PC-3 (cell line): ENCODE results near the gene SMPD2. TPM values are rescaled to one million over a fixed set of nuclear protein-coding genes. Genes with fewer than 3 reads are reported as not detected.
A peak's percentile ranks its signal among the peaks of the same experiment; 100 is the strongest.

Experiments used
- ATAC-seq: fragments of 200-7000 bp; cut with Tn5 transposase; 2 replicates; pipeline ENCODE4 v1.9.1; 2020; ENCODE audit warnings: mild to moderate bottlenecking, moderate library complexity
- BruUV-seq: library from RNA; stranded (reverse); fragments of 400-500 nt; replicated peaks from 2 replicates; lab custom pipeline; 2021; lab: Mats Ljungman, UMichigan
- CTCF ChIA-PET: fragments of 300-600 bp; sonication (Branson Sonifier 250); formaldehyde crosslinking; loops from one replicate; lab custom pipeline; 2022; ENCODE audit warnings: antibody characterized with exemption; lab: Charles Lee
- POLR2A ChIA-PET: fragments of 300-600 bp; sonication (Branson Sonifier 250); formaldehyde crosslinking; loops from one replicate; lab custom pipeline; 2022; ENCODE audit warnings: antibody characterized with exemption; ENCODE audit not compliant: unreplicated experiment; lab: Charles Lee
- DNase-seq: peaks from one replicate; pipeline ENCODE4 v3.0.0-alpha.2; 2015
- H2AFZ ChIP-seq: fragments of 300-600 bp; sonication (generic); 2 replicates; pipeline ENCODE4 v1.6.0; 2016; ENCODE audit warnings: antibody characterized with exemption, low read length
- H3F3A ChIP-seq: fragments of 300-600 bp; sonication (generic); one replicate; pipeline ENCODE4 v1.6.0; 2017; ENCODE audit warnings: antibody characterized with exemption, low read length, control low read depth, mild to moderate bottlenecking; ENCODE audit not compliant: unreplicated experiment
- H3K27ac ChIP-seq: fragments of 300-600 bp; sonication (generic); 2 replicates; pipeline ENCODE4 v1.5.1; 2016; ENCODE audit warnings: mild to moderate bottlenecking, low read length
- H3K27me3 ChIP-seq: fragments of 300-600 bp; sonication (generic); 2 replicates; pipeline ENCODE4 v1.6.1; 2016; ENCODE audit warnings: low read length, mixed read lengths
- H3K36me3 ChIP-seq: fragments of 300-600 bp; sonication (generic); 2 replicates; pipeline ENCODE4 v1.6.1; 2016; ENCODE audit warnings: low read depth, mixed run types, low read length, mixed read lengths
- H3K4me1 ChIP-seq: fragments of 300-600 bp; sonication (generic); 2 replicates; pipeline ENCODE4 v1.5.1; 2016; ENCODE audit warnings: low read length; ENCODE audit not compliant: insufficient read depth
- H3K4me2 ChIP-seq: fragments of 300-600 bp; sonication (generic); 2 replicates; pipeline ENCODE4 v1.6.0; 2016; ENCODE audit warnings: low read length
- H3K4me3 ChIP-seq: fragments of 300-600 bp; sonication (generic); 2 replicates; pipeline ENCODE4 v1.5.1; 2016; ENCODE audit warnings: mild to moderate bottlenecking, low read length, mixed read lengths
- H3K79me2 ChIP-seq: fragments of 300-600 bp; sonication (generic); 2 replicates; pipeline ENCODE4 v1.6.1; 2017; ENCODE audit warnings: low read length, mixed read lengths
- H3K9ac ChIP-seq: fragments of 300-600 bp; sonication (generic); 2 replicates; pipeline ENCODE4 v1.6.0; 2016; ENCODE audit warnings: mild to moderate bottlenecking, low read length
- H3K9me2 ChIP-seq: fragments of 300-600 bp; sonication (generic); replicated peaks from 2 replicates; pipeline ENCODE4 v1.6.1; 2016; ENCODE audit warnings: mixed run types, low read length, mixed read lengths
- H3K9me3 ChIP-seq: fragments of 300-600 bp; sonication (generic); 2 replicates; pipeline ENCODE4 v1.6.1; 2016; ENCODE audit warnings: low read length, mixed read lengths
- H4K20me1 ChIP-seq: fragments of 300-600 bp; sonication (generic); 2 replicates; pipeline ENCODE4 v1.6.1; 2016; ENCODE audit warnings: low read length, mixed read lengths
- CTCF ChIP-seq: fragments of 300-600 bp; sonication (generic); conservative IDR thresholded peaks from 2 replicates; pipeline ENCODE4 v1.5.1; 2017; ENCODE audit warnings: antibody characterized with exemption, low read depth, mild to moderate bottlenecking, low read length
- EZH2 ChIP-seq: fragments of 300-600 bp; sonication (generic); IDR thresholded peaks from one replicate; pipeline ENCODE4 v1.6.1; 2017; ENCODE audit warnings: antibody characterized with exemption, mild to moderate bottlenecking, low read length; ENCODE audit not compliant: unreplicated experiment
- EZH2phosphoT487 ChIP-seq: fragments of 300-600 bp; sonication (generic); IDR thresholded peaks from 2 replicates; pipeline ENCODE4 v1.6.1; 2018; ENCODE audit warnings: mild to moderate bottlenecking, antibody characterized with exemption, low read length, borderline replicate concordance
- intact Hi-C: fragments of 100-400 bp; cut with micrococcal nuclease; formaldehyde crosslinking; loops from 2 replicates; pipeline ENCODE4 v1.9.0; 2023
- total RNA-seq: library from RNA; depleted of rRNA; stranded (reverse); fragments of >200 nt; gene quantifications from 2 replicates; pipeline ENCODE4 v1.2.3, GENCODE V29; 2014

Gene SMPD2
- total RNA-seq, 1 experiment from 2014 or later: 12.6 TPM

- no peaks in the 10 kb centered on the region for H3K9me2 ChIP-seq
- H3K4me1 ChIP-seq: peaks cover 28% of the 10 kb centered on the region
- POLR2A ChIA-PET: no interaction called here
- peak; percentile 72 for ATAC-seq
- no peaks in the 10 kb centered on the region for H3K79me2 ChIP-seq
- H4K20me1 ChIP-seq: no peaks in the 10 kb centered on the region
- intact Hi-C loops: no loop called here
- no peak overlapping the region for H3K4me2 ChIP-seq
- BruUV-seq: no TSS peak
- H3K4me3 ChIP-seq: no peak overlapping the region
- H3F3A ChIP-seq: no peaks in the 10 kb centered on the region
- peak; percentile 66 for DNase-seq
- no peaks in the 10 kb centered on the region for H3K27me3 ChIP-seq
- no peak overlapping the region for H3K9ac ChIP-seq
- TF ChIP-seq CTCF: no peak
- TF ChIP-seq EZH2: no peak
- no peak for TF ChIP-seq EZH2phosphoT487
- H2AFZ ChIP-seq: peak overlapping the region; percentile 50; the same call in 1 of the 2 replicates
- H3K27ac ChIP-seq: no peak overlapping the region
- CTCF ChIA-PET: interaction anchor here (1.0 kb wide), 1 partner anchor 37 kb away, joined by 4 read pairs; no protein-coding TSS in a partner anchor
- no peaks in the 10 kb centered on the region for H3K9me3 ChIP-seq
- H3K36me3 ChIP-seq: no peaks in the 10 kb centered on the region
These were observed 19.8 kb upstream of the SMPD2 start for GRCh38 chr6:109420751-109421150.

- ChIA-PET CTCF (interaction anchor here (1.0 kb wide), 1 partner anchor 37 kb away, joined by 4 read pairs; no protein-coding TSS in a partner anchor), POLR2A (no interaction called here)
- no peaks in the 10 kb centered on the region for H3K9me2 ChIP-seq
- intact Hi-C loops: no loop called here
- H3K27ac ChIP-seq: no peak overlapping the region
- no peaks in the 10 kb centered on the region for H3F3A ChIP-seq
- no peaks in the 10 kb centered on the region for H3K79me2 ChIP-seq
- H3K9me3 ChIP-seq: no peaks in the 10 kb centered on the region
- ATAC-seq: no peak
- peaks cover 28% of the 10 kb centered on the region for H3K4me1 ChIP-seq
- H4K20me1 ChIP-seq: no peaks in the 10 kb centered on the region
- no peak for TF ChIP-seq CTCF
- TF ChIP-seq EZH2: no peak
- TF ChIP-seq EZH2phosphoT487: no peak
- no peak overlapping the region for H3K4me3 ChIP-seq
- peak overlapping the region; percentile 50; the same call in 1 of the 2 replicates for H2AFZ ChIP-seq
- no TSS peak for BruUV-seq
- H3K4me2 ChIP-seq: no peak overlapping the region
- no peak for DNase-seq
- H3K27me3 ChIP-seq: no peaks in the 10 kb centered on the region
- H3K36me3 ChIP-seq: no peaks in the 10 kb centered on the region
- no peak overlapping the region for H3K9ac ChIP-seq
These were observed 19.3 kb upstream of the SMPD2 start for GRCh38 chr6:109421184-109421583.

GRCh38 chr6:109424946-109425345 lies 15.6 kb upstream of the SMPD2 start:
- TF ChIP-seq EZH2phosphoT487: no peak
- Histone ChIP-seq H3K9ac (no peak overlapping the region), H3K27me3 (no peaks in the 10 kb centered on the region), H3K79me2 (no peaks in the 10 kb centered on the region), H3K4me2 (peak overlapping the region; percentile 21), H4K20me1 (no peaks in the 10 kb centered on the region), H2AFZ (no peak overlapping the region), H3K27ac (peak overlapping the region; percentile 62), H3K4me1 (peaks cover 37% of the 10 kb centered on the region), H3K36me3 (no peaks in the 10 kb centered on the region), H3F3A (no peaks in the 10 kb centered on the region), H3K4me3 (no peak overlapping the region), H3K9me3 (no peaks in the 10 kb centered on the region), H3K9me2 (no peaks in the 10 kb centered on the region)
- no TSS peak for BruUV-seq
- ChIA-PET CTCF (no interaction called here), POLR2A (interaction anchor here (0.6 kb wide), 1 partner anchor 14 kb away, joined by 3 read pairs; no protein-coding TSS in a partner anchor)
- ATAC-seq (no peak), DNase-seq (no peak)
- intact Hi-C loops: no loop called here
